GM06990 (cell line): ENCODE data around the gene NTNG1.

Experiments
- DNase-seq: peaks from one replicate; pipeline ENCODE4 v3.0.0-alpha.2; 2011; ENCODE audit not compliant: insufficient read length; ENCODE audit errors: extremely low read depth
- H3K27me3 ChIP-seq: replicated peaks from 2 replicates; pipeline ENCODE4 v1.6.0; 2011; ENCODE audit warnings: low read length; ENCODE audit not compliant: control insufficient read depth, insufficient read depth
- H3K36me3 ChIP-seq: 2 replicates; pipeline ENCODE4 v1.5.1; 2011; ENCODE audit warnings: low read length; ENCODE audit not compliant: control insufficient read depth, insufficient read depth
- H3K4me3 ChIP-seq: replicated peaks from 2 replicates; pipeline ENCODE4 v1.5.1; 2011; ENCODE audit warnings: low read depth, mild to moderate bottlenecking, control low read depth, low read length
- CTCF ChIP-seq: IDR thresholded peaks from 2 replicates; pipeline ENCODE4 v1.5.1; 2011; ENCODE audit warnings: low read length, control low read depth, mild to moderate bottlenecking, inconsistent platforms; ENCODE audit not compliant: insufficient read depth, poor library complexity, severe bottlenecking

The NTNG1 gene

GRCh38 chr1:107264561-107264960, 123.7 kb downstream of the NTNG1 start:
- no peak for TF ChIP-seq CTCF
- Histone ChIP-seq H3K4me3 (no peak overlapping the region), H3K36me3 (no peaks in the 10 kb centered on the region), H3K27me3 (no peaks in the 10 kb centered on the region)
- no peak for DNase-seq

GRCh38 chr1:107267489-107267888, 126.7 kb downstream of the NTNG1 start:
- H3K36me3 ChIP-seq: no peaks in the 10 kb centered on the region
- no peak for TF ChIP-seq CTCF
- DNase-seq: no peak
- no peaks in the 10 kb centered on the region for H3K27me3 ChIP-seq
- no peak overlapping the region for H3K4me3 ChIP-seq

- no peak for TF ChIP-seq CTCF
- H3K36me3 ChIP-seq: no peaks in the 10 kb centered on the region
- DNase-seq: no peak
- no peak overlapping the region for H3K4me3 ChIP-seq
- H3K27me3 ChIP-seq: no peaks in the 10 kb centered on the region
These were observed 131.5 kb downstream of the NTNG1 start for GRCh38 chr1:107272321-107272720.

GRCh38 chr1:107273515-107273914, 132.7 kb downstream of the NTNG1 start:
- no peak for TF ChIP-seq CTCF
- H3K36me3 ChIP-seq: no peaks in the 10 kb centered on the region
- no peak for DNase-seq
- no peak overlapping the region for H3K4me3 ChIP-seq
- no peaks in the 10 kb centered on the region for H3K27me3 ChIP-seq

- Histone ChIP-seq H3K27me3 (no peaks in the 10 kb centered on the region), H3K4me3 (no peak overlapping the region), H3K36me3 (no peaks in the 10 kb centered on the region)
- no peak for DNase-seq
- no peak for TF ChIP-seq CTCF
These were observed 133.4 kb downstream of the NTNG1 start for GRCh38 chr1:107274227-107274626.

- no peak overlapping the region for H3K4me3 ChIP-seq
- no peaks in the 10 kb centered on the region for H3K36me3 ChIP-seq
- H3K27me3 ChIP-seq: no peaks in the 10 kb centered on the region
- no peak for DNase-seq
- TF ChIP-seq CTCF: no peak
These were observed 135.4 kb downstream of the NTNG1 start for GRCh38 chr1:107276247-107276646.
